GM12891 (cell line): ENCODE data around the gene XRCC6.

Source experiments
- POLR2A ChIP-seq: IDR thresholded peaks from 2 replicates; pipeline ENCODE4 v1.6.1; 2011; ENCODE audit warnings: low read depth, low read length, control low read depth
- POLR2AphosphoS5 ChIP-seq: IDR thresholded peaks from 2 replicates; pipeline ENCODE4 v1.6.1; 2011; ENCODE audit warnings: low read depth, low read length, control low read depth
- SPI1 ChIP-seq: IDR thresholded peaks from 2 replicates; pipeline ENCODE4 v1.6.1; 2011; ENCODE audit warnings: low read depth, low read length, control low read depth
- TAF1 ChIP-seq: IDR thresholded peaks from 2 replicates; pipeline ENCODE4 v1.6.1; 2011; ENCODE audit warnings: low read depth, low read length, control low read depth

- TF ChIP-seq POLR2A (no peak), TAF1 (no peak), POLR2AphosphoS5 (no peak), SPI1 (no peak)
Observed at GRCh38 chr22:41579997-41580355, 41.1 kb upstream of the XRCC6 start.
